ENCODE measurements around the gene DAB2IP. TPM values are rescaled to one million over a fixed set of nuclear protein-coding genes. Genes with fewer than 3 reads are reported as not detected.

The DAB2IP gene
- total RNA-seq, 3 donors from 2014 or later: 109 to 157 (median 111) TPM

DNA sequence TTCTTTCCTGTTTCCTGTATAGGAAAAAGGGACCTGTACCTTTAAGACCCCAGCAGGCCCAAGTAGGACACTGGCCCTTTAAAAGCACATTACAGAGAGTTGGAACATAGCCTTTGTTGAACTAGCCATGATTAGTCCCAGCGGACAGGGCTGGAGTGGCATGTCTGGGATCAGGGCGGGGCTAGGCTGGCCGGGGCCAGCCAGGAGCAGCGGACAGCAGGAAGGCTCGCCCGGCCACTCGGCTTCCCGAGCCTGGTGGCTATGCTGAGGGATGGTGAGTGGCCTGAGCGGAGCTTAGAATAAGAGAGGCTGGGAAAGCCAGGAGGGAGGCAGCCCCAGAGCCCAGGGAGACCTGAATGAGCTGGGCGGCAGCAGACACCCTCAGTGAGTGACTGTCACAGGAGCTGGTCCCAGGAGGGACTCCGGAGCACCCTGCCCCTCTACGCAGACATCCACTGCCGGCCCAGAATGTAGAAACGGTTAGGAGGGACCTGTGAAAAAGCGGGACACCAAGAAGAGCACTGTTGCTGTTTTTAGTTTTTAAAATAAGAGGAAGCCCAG is 92.1 kb downstream of the DAB2IP start:
- TF ChIP-seq, protein P1, sequence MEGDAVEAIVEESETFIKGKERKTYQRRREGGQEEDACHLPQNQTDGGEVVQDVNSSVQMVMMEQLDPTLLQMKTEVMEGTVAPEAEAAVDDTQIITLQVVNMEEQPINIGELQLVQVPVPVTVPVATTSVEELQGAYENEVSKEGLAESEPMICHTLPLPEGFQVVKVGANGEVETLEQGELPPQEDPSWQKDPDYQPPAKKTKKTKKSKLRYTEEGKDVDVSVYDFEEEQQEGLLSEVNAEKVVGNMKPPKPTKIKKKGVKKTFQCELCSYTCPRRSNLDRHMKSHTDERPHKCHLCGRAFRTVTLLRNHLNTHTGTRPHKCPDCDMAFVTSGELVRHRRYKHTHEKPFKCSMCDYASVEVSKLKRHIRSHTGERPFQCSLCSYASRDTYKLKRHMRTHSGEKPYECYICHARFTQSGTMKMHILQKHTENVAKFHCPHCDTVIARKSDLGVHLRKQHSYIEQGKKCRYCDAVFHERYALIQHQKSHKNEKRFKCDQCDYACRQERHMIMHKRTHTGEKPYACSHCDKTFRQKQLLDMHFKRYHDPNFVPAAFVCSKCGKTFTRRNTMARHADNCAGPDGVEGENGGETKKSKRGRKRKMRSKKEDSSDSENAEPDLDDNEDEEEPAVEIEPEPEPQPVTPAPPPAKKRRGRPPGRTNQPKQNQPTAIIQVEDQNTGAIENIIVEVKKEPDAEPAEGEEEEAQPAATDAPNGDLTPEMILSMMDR (IDR thresholded peaks at IDR 0.05): peak; percentile 17
- intact Hi-C loops (cut with DNase I, micrococcal nuclease): no loop called here
- H3K9me3 ChIP-seq: no peaks in the 10 kb centered on the region

DNA sequence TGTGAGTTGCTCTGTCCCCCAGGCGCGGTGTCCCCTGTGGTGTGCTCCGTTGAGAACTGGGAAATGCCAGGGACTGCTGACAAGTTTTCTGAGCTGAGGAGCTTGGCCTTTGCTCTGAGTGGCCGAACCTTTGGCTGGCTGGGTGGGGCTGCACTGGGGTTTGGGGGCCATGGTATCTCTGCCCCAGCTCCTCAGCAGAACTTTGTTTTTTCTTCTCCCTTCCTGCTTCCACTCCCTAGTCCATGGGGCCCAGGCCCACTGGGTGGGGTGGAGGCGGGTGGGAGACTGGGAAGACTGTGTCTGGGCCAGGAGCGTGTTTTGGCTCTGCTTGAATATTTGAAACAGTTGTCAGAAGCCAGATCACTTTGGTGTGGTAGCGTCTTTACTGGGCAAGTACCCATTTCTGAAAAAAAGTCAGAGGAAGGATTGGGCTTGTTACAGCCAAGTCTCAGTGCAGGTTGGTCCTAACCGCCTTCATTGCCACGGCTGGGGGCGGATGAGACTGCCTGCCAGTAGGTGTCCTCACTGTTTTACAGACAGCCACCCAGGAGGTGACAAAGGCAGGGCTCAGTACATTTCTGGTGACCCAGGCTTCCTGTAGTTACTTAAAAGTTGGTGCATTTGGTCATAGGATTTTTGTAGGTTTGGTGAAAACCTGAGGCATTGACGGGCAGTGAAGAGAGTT is 92.7 kb downstream of the DAB2IP start:
- Histone ChIP-seq H3K36me3 (ENCODE audit: low read depth) (no peaks in the 10 kb centered on the region), H3K4me3 (no peak overlapping the region), H3K9me3 (no peaks in the 10 kb centered on the region), H3K4me1 (ENCODE audit: low read depth) (peaks cover 39% of the 10 kb centered on the region)
- TF ChIP-seq, protein P1 (IDR thresholded peaks at IDR 0.05): peak; percentile 15
- DNase-seq: peak; percentile 74 to 78 (median 75)
- intact Hi-C loops (cut with DNase I, micrococcal nuclease): no loop called here
- peak; percentile 71 for ATAC-seq

More for the DNA sequence above, 92.1 kb downstream of the DAB2IP start:
- ATAC-seq (peak; percentile 88), DNase-seq (peak; percentile 83 to 87 (median 86))
- Histone ChIP-seq H3K4me3 (no peak overlapping the region), H3K36me3 (ENCODE audit: low read depth) (no peaks in the 10 kb centered on the region), H3K4me1 (ENCODE audit: low read depth) (peaks cover 45% of the 10 kb centered on the region)

DNA sequence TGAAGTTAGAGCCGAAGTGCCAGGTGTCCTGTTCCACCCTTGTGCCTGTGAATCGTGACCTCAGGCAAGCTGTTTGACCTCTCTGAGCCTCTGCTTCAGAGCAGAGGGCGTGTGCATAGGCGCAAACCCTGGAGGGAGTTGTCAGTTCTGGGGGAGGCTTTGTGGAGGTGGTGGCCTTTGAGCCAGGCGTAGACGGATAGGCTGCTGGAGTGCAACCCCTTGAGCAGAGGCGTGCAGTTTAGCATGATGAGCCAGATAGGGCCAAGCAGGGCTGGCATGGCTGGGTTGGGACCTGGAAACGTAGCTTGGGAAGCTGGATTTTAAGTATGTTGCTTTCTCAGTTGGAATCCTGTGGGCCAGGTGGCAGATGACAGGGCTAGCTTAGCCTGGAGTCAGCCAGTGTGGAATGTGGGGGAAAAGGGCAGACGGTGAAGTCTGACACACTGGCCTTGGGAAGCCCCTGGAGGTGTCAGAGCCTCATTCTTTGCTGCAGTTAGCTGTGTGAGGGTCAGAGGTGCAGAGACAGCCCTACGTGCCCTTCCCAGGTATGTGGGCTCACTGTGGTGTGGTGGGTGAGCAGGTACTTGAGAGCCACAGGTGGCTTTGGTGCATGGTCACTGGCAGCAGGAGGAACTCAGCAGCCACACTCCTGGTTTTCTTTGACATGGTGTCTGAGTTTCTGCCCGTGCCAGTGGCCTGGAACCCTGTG is 93.4 kb downstream of the DAB2IP start:
- no peak for ATAC-seq
- Histone ChIP-seq H3K4me3 (no peak overlapping the region), H3K36me3 (ENCODE audit: low read depth) (no peaks in the 10 kb centered on the region), H3K4me1 (ENCODE audit: low read depth) (peaks cover 36% of the 10 kb centered on the region), H3K9me3 (no peaks in the 10 kb centered on the region)
- no peak for DNase-seq
- intact Hi-C loops (cut with DNase I, micrococcal nuclease): no loop called here
- TF ChIP-seq, protein P1 (IDR thresholded peaks at IDR 0.05): no peak

DNA sequence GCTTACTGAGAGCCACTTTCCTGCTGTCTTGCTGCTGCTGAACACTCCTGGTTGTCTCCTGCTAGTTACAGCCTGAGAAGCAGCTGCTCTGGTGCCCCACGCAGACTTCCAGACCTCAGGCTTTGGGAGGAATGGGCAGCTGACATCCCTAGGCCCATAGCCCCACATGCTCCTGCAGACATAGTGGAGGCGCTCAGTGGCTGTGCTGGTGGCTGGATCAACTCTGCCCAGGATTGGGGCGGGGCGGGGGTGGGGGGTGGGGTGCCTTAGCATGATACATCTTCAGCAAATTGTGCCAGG is 93.9 kb downstream of the DAB2IP start:
- no peaks in the 10 kb centered on the region for H3K36me3 ChIP-seq (ENCODE audit: low read depth)
- H3K4me1 ChIP-seq (ENCODE audit: low read depth): peaks cover 31% of the 10 kb centered on the region
- intact Hi-C loops (cut with DNase I, micrococcal nuclease): no loop called here
- ATAC-seq: no peak
- TF ChIP-seq, protein P1 (IDR thresholded peaks at IDR 0.05): no peak
- H3K4me3 ChIP-seq: no peak overlapping the region
- no peaks in the 10 kb centered on the region for H3K9me3 ChIP-seq
- DNase-seq: no peak

DNA sequence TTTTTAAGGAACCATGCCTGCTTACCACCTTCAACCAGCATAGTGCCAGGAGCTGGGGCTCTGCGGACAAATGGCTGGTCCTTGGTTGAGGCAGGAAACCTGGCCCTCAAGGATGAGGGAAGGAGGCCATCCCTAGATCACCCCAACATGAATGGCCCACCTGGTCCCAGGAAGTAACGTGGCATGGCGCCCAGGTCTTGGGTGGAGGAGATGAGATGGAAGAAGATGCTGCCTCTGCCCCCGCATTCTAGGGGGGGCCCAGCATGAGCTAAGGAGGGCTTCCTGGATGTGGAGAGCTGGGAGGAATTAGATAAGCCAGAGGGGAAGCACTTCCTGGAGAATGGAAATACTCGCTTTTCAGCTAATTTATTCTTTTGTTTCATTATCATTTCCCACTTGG is 95.0 kb downstream of the DAB2IP start:
- no peak overlapping the region for H3K4me3 ChIP-seq
- TF ChIP-seq, protein P1 (IDR thresholded peaks at IDR 0.05): no peak
- ATAC-seq (no peak), DNase-seq (no peak)
- H3K9me3 ChIP-seq: no peaks in the 10 kb centered on the region
- intact Hi-C loops (cut with DNase I, micrococcal nuclease): no loop called here
- peaks cover 27% of the 10 kb centered on the region for H3K4me1 ChIP-seq (ENCODE audit: low read depth)
- H3K36me3 ChIP-seq (ENCODE audit: low read depth): no peaks in the 10 kb centered on the region
